Measurements from ENCODE around the gene MSANTD4.
"Not testable (repeated sequence)": the region's sequence is repeated elsewhere in the genome, so short reads cannot be mapped to it uniquely, and the experiment has no call there.

- not testable (repeated sequence) for TF ChIP-seq CTCF (IDR thresholded peaks at IDR 0.05); POLR2AphosphoS5 (IDR thresholded peaks at IDR 0.05); EP300 (IDR thresholded peaks at IDR 0.05; ENCODE audit: low read depth); POLR2A (IDR thresholded peaks at IDR 0.05)
Measured at GRCh38 chr11:106003094-106003493, 18.9 kb downstream of the MSANTD4 start.

Measured in transverse colon (tissue), 4 donors.